ENCODE results near the gene AP3B1.

DNA sequence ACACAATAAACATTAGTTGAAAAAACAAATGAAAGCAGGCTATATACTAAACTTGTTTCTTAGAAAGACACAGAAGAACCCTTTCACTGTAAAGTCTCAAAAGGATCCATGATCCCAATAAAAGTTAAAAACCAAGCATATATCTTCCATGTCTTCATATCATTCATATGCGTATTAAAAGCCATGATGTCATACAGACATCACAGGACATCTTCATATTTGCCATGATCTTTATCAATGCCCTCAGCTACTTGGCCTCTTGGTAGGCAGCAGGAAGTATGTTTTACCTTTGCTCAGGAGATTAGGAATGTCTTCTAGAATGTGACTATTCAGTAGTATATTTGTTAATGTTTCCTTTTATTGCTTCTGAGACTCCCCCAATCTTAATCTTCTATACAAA, 16.8 kb downstream of the AP3B1 start:
- TF ChIP-seq ELF4 (CRISPR knock-in tag; IDR thresholded peaks at IDR 0.05; ENCODE audit: low read depth) (no peak), NR1H2 (CRISPR knock-in tag; IDR thresholded peaks at IDR 0.05) (no peak), NFE2L1 (CRISPR knock-in tag; IDR thresholded peaks at IDR 0.05) (no peak), TEAD4 (CRISPR knock-in tag; IDR thresholded peaks at IDR 0.05) (no peak), CBFB (CRISPR knock-in tag; IDR thresholded peaks at IDR 0.05; ENCODE audit: low read depth) (no peak), IRF2 (CRISPR knock-in tag; IDR thresholded peaks at IDR 0.05; ENCODE audit: borderline replicate concordance, low read depth) (no peak)
- TF ChIP-seq, protein P1, sequence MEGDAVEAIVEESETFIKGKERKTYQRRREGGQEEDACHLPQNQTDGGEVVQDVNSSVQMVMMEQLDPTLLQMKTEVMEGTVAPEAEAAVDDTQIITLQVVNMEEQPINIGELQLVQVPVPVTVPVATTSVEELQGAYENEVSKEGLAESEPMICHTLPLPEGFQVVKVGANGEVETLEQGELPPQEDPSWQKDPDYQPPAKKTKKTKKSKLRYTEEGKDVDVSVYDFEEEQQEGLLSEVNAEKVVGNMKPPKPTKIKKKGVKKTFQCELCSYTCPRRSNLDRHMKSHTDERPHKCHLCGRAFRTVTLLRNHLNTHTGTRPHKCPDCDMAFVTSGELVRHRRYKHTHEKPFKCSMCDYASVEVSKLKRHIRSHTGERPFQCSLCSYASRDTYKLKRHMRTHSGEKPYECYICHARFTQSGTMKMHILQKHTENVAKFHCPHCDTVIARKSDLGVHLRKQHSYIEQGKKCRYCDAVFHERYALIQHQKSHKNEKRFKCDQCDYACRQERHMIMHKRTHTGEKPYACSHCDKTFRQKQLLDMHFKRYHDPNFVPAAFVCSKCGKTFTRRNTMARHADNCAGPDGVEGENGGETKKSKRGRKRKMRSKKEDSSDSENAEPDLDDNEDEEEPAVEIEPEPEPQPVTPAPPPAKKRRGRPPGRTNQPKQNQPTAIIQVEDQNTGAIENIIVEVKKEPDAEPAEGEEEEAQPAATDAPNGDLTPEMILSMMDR (IDR thresholded peaks at IDR 0.05) = no peak
- TF ChIP-seq, protein P2, sequence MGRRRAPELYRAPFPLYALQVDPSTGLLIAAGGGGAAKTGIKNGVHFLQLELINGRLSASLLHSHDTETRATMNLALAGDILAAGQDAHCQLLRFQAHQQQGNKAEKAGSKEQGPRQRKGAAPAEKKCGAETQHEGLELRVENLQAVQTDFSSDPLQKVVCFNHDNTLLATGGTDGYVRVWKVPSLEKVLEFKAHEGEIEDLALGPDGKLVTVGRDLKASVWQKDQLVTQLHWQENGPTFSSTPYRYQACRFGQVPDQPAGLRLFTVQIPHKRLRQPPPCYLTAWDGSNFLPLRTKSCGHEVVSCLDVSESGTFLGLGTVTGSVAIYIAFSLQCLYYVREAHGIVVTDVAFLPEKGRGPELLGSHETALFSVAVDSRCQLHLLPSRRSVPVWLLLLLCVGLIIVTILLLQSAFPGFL (CRISPR knock-in tag; IDR thresholded peaks at IDR 0.05; ENCODE audit: borderline replicate concordance) = no peak
- TF ChIP-seq, protein P3, sequence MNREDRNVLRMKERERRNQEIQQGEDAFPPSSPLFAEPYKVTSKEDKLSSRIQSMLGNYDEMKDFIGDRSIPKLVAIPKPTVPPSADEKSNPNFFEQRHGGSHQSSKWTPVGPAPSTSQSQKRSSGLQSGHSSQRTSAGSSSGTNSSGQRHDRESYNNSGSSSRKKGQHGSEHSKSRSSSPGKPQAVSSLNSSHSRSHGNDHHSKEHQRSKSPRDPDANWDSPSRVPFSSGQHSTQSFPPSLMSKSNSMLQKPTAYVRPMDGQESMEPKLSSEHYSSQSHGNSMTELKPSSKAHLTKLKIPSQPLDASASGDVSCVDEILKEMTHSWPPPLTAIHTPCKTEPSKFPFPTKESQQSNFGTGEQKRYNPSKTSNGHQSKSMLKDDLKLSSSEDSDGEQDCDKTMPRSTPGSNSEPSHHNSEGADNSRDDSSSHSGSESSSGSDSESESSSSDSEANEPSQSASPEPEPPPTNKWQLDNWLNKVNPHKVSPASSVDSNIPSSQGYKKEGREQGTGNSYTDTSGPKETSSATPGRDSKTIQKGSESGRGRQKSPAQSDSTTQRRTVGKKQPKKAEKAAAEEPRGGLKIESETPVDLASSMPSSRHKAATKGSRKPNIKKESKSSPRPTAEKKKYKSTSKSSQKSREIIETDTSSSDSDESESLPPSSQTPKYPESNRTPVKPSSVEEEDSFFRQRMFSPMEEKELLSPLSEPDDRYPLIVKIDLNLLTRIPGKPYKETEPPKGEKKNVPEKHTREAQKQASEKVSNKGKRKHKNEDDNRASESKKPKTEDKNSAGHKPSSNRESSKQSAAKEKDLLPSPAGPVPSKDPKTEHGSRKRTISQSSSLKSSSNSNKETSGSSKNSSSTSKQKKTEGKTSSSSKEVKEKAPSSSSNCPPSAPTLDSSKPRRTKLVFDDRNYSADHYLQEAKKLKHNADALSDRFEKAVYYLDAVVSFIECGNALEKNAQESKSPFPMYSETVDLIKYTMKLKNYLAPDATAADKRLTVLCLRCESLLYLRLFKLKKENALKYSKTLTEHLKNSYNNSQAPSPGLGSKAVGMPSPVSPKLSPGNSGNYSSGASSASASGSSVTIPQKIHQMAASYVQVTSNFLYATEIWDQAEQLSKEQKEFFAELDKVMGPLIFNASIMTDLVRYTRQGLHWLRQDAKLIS (CRISPR knock-in tag; IDR thresholded peaks at IDR 0.05; ENCODE audit: borderline replicate concordance) = no peak
